Liver (tissue), 9 donors: ENCODE measurements around the gene KL. TPM values are rescaled to one million over a fixed set of nuclear protein-coding genes. Genes with fewer than 3 reads are reported as not detected.

ENCODE experiments used
- DNase-seq: peaks from one replicate; pipeline ENCODE4 v3.0.0-alpha.2; 2017; ENCODE audit warnings: low spot score
- H3K27ac ChIP-seq, 2 donors: one replicate each; pipeline ENCODE4 v1.7.0; 2013; ENCODE audit warnings: inconsistent platforms in 2 of 2, low read length in 2 of 2, control low read depth in 1 of 2, low read depth in 1 of 2, mild to moderate bottlenecking in 1 of 2
- H3K27me3 ChIP-seq, 4 donors: one replicate each; pipeline versions ENCODE4 v1.6.1 to v1.7.0; 2013; ENCODE audit warnings: low read length in 3 of 4, inconsistent platforms in 1 of 4, mild to moderate bottlenecking in 1 of 4, moderate library complexity in 1 of 4; ENCODE audit not compliant: control insufficient read depth in 4 of 4, insufficient read depth in 4 of 4
- H3K36me3 ChIP-seq, 4 donors: one replicate each; pipeline versions ENCODE4 v1.6.1 to v1.7.0; 2013; ENCODE audit warnings: low read length in 3 of 4, mild to moderate bottlenecking in 3 of 4, low read depth in 1 of 4, moderate library complexity in 1 of 4; ENCODE audit not compliant: control insufficient read depth in 4 of 4, insufficient read depth in 3 of 4
- H3K4me1 ChIP-seq, 4 donors: one replicate each; pipeline versions ENCODE4 v1.6.1 to v1.7.0; 2013; ENCODE audit warnings: low read length in 3 of 4, mild to moderate bottlenecking in 3 of 4, moderate library complexity in 1 of 4; ENCODE audit not compliant: control insufficient read depth in 4 of 4, insufficient read depth in 4 of 4
- H3K4me3 ChIP-seq, 3 donors: one replicate each; pipeline versions ENCODE4 v1.6.1 to v1.7.0; 2013; ENCODE audit warnings: low read length in 3 of 3, control low read depth in 1 of 3, low read depth in 1 of 3, mild to moderate bottlenecking in 1 of 3
- H3K9ac ChIP-seq, 2 donors: one replicate each; pipeline ENCODE4 v1.7.0; 2013; ENCODE audit warnings: low read length in 2 of 2, mild to moderate bottlenecking in 2 of 2, moderate library complexity in 2 of 2, control low read depth in 1 of 2, low read depth in 1 of 2
- H3K9me3 ChIP-seq, 4 donors: one replicate each; pipeline versions ENCODE4 v1.6.1 to v1.7.0; 2013; ENCODE audit warnings: low read length in 3 of 4; ENCODE audit not compliant: control insufficient read depth in 4 of 4
- ATF3 ChIP-seq: IDR thresholded peaks from 2 replicates; pipeline ENCODE4 v1.6.1; 2016; ENCODE audit warnings: antibody characterized with exemption
- CTCF ChIP-seq: fragments of 150-350 bp; IDR thresholded peaks from 2 replicates; pipeline ENCODE4 v1.5.1; 2017; ENCODE audit warnings: improper control_type of control experiment, low read depth, low read length; ENCODE audit not compliant: missing input control
- EGR1 ChIP-seq, 2 donors: IDR thresholded peaks; 2 replicates each; pipeline ENCODE4 v1.6.1; 2016 to 2018; ENCODE audit warnings: antibody characterized with exemption in 2 of 2, low read depth in 2 of 2
- JUND ChIP-seq, 2 donors: IDR thresholded peaks; 2 replicates each; pipeline ENCODE4 v1.6.1; 2016; ENCODE audit warnings: antibody characterized with exemption in 2 of 2
- MAX ChIP-seq: IDR thresholded peaks from 2 replicates; pipeline ENCODE4 v1.6.1; 2016; ENCODE audit warnings: antibody characterized with exemption
- NR2F2 ChIP-seq: IDR thresholded peaks from 2 replicates; pipeline ENCODE4 v1.6.1; 2016; ENCODE audit warnings: antibody characterized with exemption
- RAD21 ChIP-seq, 2 donors: IDR thresholded peaks; 2 replicates each; pipeline ENCODE4 v1.6.1; 2016; ENCODE audit warnings: antibody characterized with exemption in 2 of 2, mild to moderate bottlenecking in 2 of 2
- REST ChIP-seq: IDR thresholded peaks from 2 replicates; pipeline ENCODE4 v1.6.1; 2016; ENCODE audit warnings: antibody characterized with exemption, mild to moderate bottlenecking
- WGBS: extraction: QIAGEN DNeasy Blood & Tissue Kit; methylation state at CpG from one replicate; pipeline ENCODE4 v1.1.7; 2013; 5-methylcytosine and 5-hydroxymethylcytosine counted together
- polyA plus RNA-seq, 2 donors: library from polyadenylated mRNA; stranded (reverse) in 1 of 2; unstranded in 1 of 2; fragments of 200-250 nt in 1 of 2; fragments of >200 nt in 1 of 2; fragmentation: Nextera tagmentation in 1 of 2; extraction: Ambion mirVana in 1 of 2; gene quantifications; one replicate each; pipeline versions ENCODE4 v1.2.1 to v1.2.3, GENCODE V29; 2013 to 2015
- total RNA-seq, 2 donors: library from RNA; depleted of rRNA; stranded (reverse); fragments of >200 nt; gene quantifications; one replicate each; pipeline ENCODE4 v1.2.3, GENCODE V29; 2014
- donor health status: healthy.
- donor health status: healthy.
- donor health status: healthy.
- donor health status: healthy.
- donor health status: healthy.

KL gene
- total and polyA plus RNA-seq, 4 donors: 0.13 to 0.92 (median 0.28) TPM

- 78% methylated on average over 14 of the region's 14 CpGs for WGBS
- no peak overlapping the region for H3K4me3 ChIP-seq
Observed at GRCh38 chr13:33110713-33111413, 94.6 kb downstream of the KL start.

More at GRCh38 chr13:33110713-33111413, 94.6 kb downstream of the KL start:
- DNase-seq: no peak
- Histone ChIP-seq H3K27ac (no peak overlapping the region), H3K27me3 (no peaks in the 10 kb centered on the region), H3K9me3 (no peaks in the 10 kb centered on the region), H3K36me3 (peaks cover 0 to 59% (median 41%) of the 10 kb centered on the region in 4 donors), H3K9ac (no peak overlapping the region), H3K4me1 (peaks cover 2 to 8% (median 5%) of the 10 kb centered on the region in 4 donors)
- TF ChIP-seq MAX: no peak
- peak in 1 of 2 donors; percentile 11 for TF ChIP-seq RAD21 (IDR thresholded peaks at IDR 0.05)
- no peak for TF ChIP-seq CTCF
- TF ChIP-seq ATF3: no peak
- TF ChIP-seq REST: no peak
- TF ChIP-seq JUND (IDR thresholded peaks at IDR 0.05): no peak
- no peak for TF ChIP-seq NR2F2
- no peak for TF ChIP-seq EGR1 (IDR thresholded peaks at IDR 0.05; ENCODE audit: low read depth in 2 of 2)
